PC-9 (cell line): Measurements from ENCODE around the gene CADM2. TPM values are rescaled to one million over a fixed set of nuclear protein-coding genes. Genes with fewer than 3 reads are reported as not detected.

Experiments
- BruUV-seq: library from RNA; stranded (reverse); fragments of 400-500 nt; replicated peaks from 2 replicates; lab custom pipeline; 2021; lab: Mats Ljungman, UMichigan
- CTCF ChIA-PET: fragments of 300-600 bp; sonication (Branson Sonifier 250); formaldehyde crosslinking; loops from one replicate; lab custom pipeline; 2022; ENCODE audit warnings: antibody characterized with exemption; lab: Charles Lee
- POLR2A ChIA-PET: fragments of 300-600 bp; sonication (Branson Sonifier 250); formaldehyde crosslinking; loops from one replicate; lab custom pipeline; 2022; ENCODE audit warnings: antibody characterized with exemption; ENCODE audit not compliant: unreplicated experiment; lab: Charles Lee
- DNase-seq, 2 experiments: peaks; one replicate each; pipeline versions ENCODE4 v3.0.0 to v3.0.0-alpha.2; 2015 to 2022; ENCODE audit warnings: mixed read lengths in 1 of 2
- H2AFZ ChIP-seq: fragments of 200-600 bp; sonication (generic); 2 replicates; pipeline ENCODE4 v1.8.1; 2017; ENCODE audit warnings: antibody characterized with exemption
- H3F3A ChIP-seq: fragments of 200-600 bp; sonication (generic); 2 replicates; pipeline ENCODE4 v1.8.1; 2017; ENCODE audit warnings: antibody characterized with exemption, mild to moderate bottlenecking, low read depth; ENCODE audit not compliant: insufficient read depth
- H3K27ac ChIP-seq: fragments of 200-600 bp; sonication (generic); 2 replicates; pipeline ENCODE4 v1.6.1; 2016; ENCODE audit warnings: mixed run types
- H3K27me3 ChIP-seq: fragments of 200-600 bp; sonication (generic); 2 replicates; pipeline ENCODE4 v1.6.1; 2016; ENCODE audit warnings: low read depth, mixed run types; ENCODE audit not compliant: insufficient read depth
- H3K36me3 ChIP-seq: fragments of 200-600 bp; sonication (generic); 2 replicates; pipeline ENCODE4 v1.6.1; 2016; ENCODE audit warnings: low read depth, mixed run types
- H3K4me1 ChIP-seq: fragments of 200-600 bp; sonication (generic); replicated peaks from 2 replicates; pipeline ENCODE4 v1.6.1; 2016; ENCODE audit warnings: mixed run types; ENCODE audit not compliant: insufficient read depth
- H3K4me2 ChIP-seq: fragments of 200-600 bp; sonication (generic); 2 replicates; pipeline ENCODE4 v1.6.1; 2017; ENCODE audit warnings: mixed run types
- H3K4me3 ChIP-seq: fragments of 200-600 bp; sonication (generic); 2 replicates; pipeline ENCODE4 v1.6.1; 2016; ENCODE audit warnings: mixed run types
- H3K79me2 ChIP-seq: fragments of 200-600 bp; sonication (generic); 2 replicates; pipeline ENCODE4 v1.6.1; 2017; ENCODE audit warnings: low read depth, mixed run types
- H3K9me2 ChIP-seq: fragments of 200-600 bp; sonication (generic); 2 replicates; pipeline ENCODE4 v1.8.1; 2017; ENCODE audit warnings: mild to moderate bottlenecking; ENCODE audit not compliant: insufficient read depth
- H3K9me3 ChIP-seq: fragments of 200-600 bp; sonication (generic); 2 replicates; pipeline ENCODE4 v1.8.1; 2016; ENCODE audit warnings: low read depth; ENCODE audit not compliant: insufficient read depth
- H4K20me1 ChIP-seq: fragments of 200-600 bp; sonication (generic); 2 replicates; pipeline ENCODE4 v1.8.1; 2017; ENCODE audit not compliant: insufficient read depth
- CTCF ChIP-seq: fragments of 200-600 bp; sonication (generic); conservative IDR thresholded peaks from 2 replicates; pipeline ENCODE4 v1.6.1; 2017; ENCODE audit warnings: mixed run types, antibody characterized with exemption, mild to moderate bottlenecking, moderate library complexity
- EZH2 ChIP-seq: fragments of 200-600 bp; sonication (generic); IDR thresholded peaks from 2 replicates; pipeline ENCODE4 v1.8.0; 2017; ENCODE audit warnings: antibody characterized with exemption, low read depth
- intact Hi-C: fragments of 100-400 bp; cut with micrococcal nuclease; formaldehyde crosslinking; loops from one replicate; pipeline ENCODE4 v1.10.0; 2022; ENCODE audit not compliant: unreplicated experiment
- total RNA-seq: library from RNA; stranded (reverse); gene quantifications from 2 replicates; pipeline ENCODE4 v1.2.3, GENCODE V29; 2021

CADM2 gene
- total RNA-seq, 1 experiment from 2014 or later, result 0.59 TPM

DNA sequence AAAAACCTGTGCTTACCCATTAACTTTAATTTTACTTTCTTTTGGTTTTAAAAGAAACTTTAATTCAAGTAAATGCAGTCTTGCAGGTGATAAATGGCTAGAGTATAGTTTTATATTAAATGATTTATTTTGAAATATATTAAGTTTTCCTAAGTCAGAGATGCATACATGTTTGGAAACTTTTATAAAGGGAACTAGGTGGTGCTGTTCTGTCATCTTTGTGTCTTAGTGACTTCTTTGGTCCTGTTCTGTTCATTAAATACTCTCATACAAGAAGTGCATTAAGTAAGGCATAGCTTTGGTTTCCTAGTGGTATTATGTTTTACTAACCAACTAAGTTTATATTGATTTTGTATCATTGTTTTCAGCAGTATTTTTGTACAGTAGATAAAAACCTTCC lies 15.6 kb downstream of the CADM2 start:
- TF ChIP-seq EZH2, result no peak
- TF ChIP-seq CTCF, result peak; percentile 49
- Histone ChIP-seq H2AFZ (no peak overlapping the region), H3K4me1 (no peaks in the 10 kb centered on the region), H3K27me3 (no peaks in the 10 kb centered on the region), H3K9me2 (no peaks in the 10 kb centered on the region), H3K4me3 (no peak overlapping the region), H3K9me3 (no peaks in the 10 kb centered on the region), H3K36me3 (no peaks in the 10 kb centered on the region), H4K20me1 (no peaks in the 10 kb centered on the region), H3K27ac (no peak overlapping the region), H3K4me2 (no peak overlapping the region), H3F3A (no peaks in the 10 kb centered on the region), H3K79me2 (no peaks in the 10 kb centered on the region)
- BruUV-seq, result no TSS peak
- intact Hi-C loops, result loop anchor here (1.0 kb wide), 1 partner anchor 386 kb away; no protein-coding TSS in a partner anchor
- CTCF ChIA-PET, result no interaction called here
- DNase-seq, result no peak
- POLR2A ChIA-PET, result no interaction called here

DNA sequence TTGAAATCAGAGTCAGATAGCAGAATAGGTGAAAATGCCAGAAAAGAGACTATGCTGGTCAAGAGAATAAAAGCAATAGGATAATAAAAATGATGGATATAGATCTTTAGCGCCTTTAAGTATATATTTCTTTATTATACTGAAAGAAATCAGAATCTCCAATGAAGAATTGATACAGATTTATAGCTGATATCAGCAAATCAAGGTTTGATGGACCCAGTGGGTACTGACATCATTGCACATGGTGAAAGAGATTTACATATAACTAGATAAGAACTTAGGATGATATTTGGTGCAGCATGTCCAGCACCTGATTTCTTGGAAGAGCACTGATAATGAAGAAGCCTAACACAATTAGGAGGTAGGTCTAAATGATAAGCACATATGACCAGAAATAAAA lies 18.2 kb downstream of the CADM2 start:
- Histone ChIP-seq H3K4me3 (no peak overlapping the region), H3K27ac (no peak overlapping the region), H3K27me3 (no peaks in the 10 kb centered on the region), H3K9me2 (no peaks in the 10 kb centered on the region), H2AFZ (no peak overlapping the region), H3F3A (no peaks in the 10 kb centered on the region), H4K20me1 (no peaks in the 10 kb centered on the region), H3K9me3 (no peaks in the 10 kb centered on the region), H3K4me1 (no peaks in the 10 kb centered on the region), H3K79me2 (no peaks in the 10 kb centered on the region), H3K4me2 (no peak overlapping the region), H3K36me3 (no peaks in the 10 kb centered on the region)
- no peak for TF ChIP-seq EZH2
- no peak for TF ChIP-seq CTCF
- no peak for DNase-seq
- CTCF ChIA-PET, result no interaction called here
- POLR2A ChIA-PET, result no interaction called here
- no TSS peak for BruUV-seq
- intact Hi-C loops, result no loop called here

GRCh38 chr3:84978843-84979242 lies 20.1 kb downstream of the CADM2 start:
- H2AFZ ChIP-seq, result no peak overlapping the region
- ChIA-PET POLR2A (no interaction called here), CTCF (no interaction called here)
- no peaks in the 10 kb centered on the region for H4K20me1 ChIP-seq
- no peak for DNase-seq
- no peaks in the 10 kb centered on the region for H3K27me3 ChIP-seq
- H3F3A ChIP-seq, result no peaks in the 10 kb centered on the region
- no peak for TF ChIP-seq EZH2
- TF ChIP-seq CTCF, result no peak
- intact Hi-C loops, result no loop called here
- no peak overlapping the region for H3K27ac ChIP-seq
- no peaks in the 10 kb centered on the region for H3K9me2 ChIP-seq
- BruUV-seq, result no TSS peak
- H3K9me3 ChIP-seq, result no peaks in the 10 kb centered on the region
- no peak overlapping the region for H3K4me2 ChIP-seq
- no peaks in the 10 kb centered on the region for H3K4me1 ChIP-seq
- H3K4me3 ChIP-seq, result no peak overlapping the region
- H3K79me2 ChIP-seq, result no peaks in the 10 kb centered on the region
- no peaks in the 10 kb centered on the region for H3K36me3 ChIP-seq
